NCI-H2196 (cell line): ENCODE data around the gene ZNRF2.
A peak's percentile ranks its signal among the peaks of the same experiment; 100 is the strongest.

Experiments used
- DNase-seq: peaks from one replicate; lab custom pipeline; 2025; ENCODE audit not compliant: unreplicated experiment; lab: John Stamatoyannopoulos, UW

Gene ZNRF2

DNA sequence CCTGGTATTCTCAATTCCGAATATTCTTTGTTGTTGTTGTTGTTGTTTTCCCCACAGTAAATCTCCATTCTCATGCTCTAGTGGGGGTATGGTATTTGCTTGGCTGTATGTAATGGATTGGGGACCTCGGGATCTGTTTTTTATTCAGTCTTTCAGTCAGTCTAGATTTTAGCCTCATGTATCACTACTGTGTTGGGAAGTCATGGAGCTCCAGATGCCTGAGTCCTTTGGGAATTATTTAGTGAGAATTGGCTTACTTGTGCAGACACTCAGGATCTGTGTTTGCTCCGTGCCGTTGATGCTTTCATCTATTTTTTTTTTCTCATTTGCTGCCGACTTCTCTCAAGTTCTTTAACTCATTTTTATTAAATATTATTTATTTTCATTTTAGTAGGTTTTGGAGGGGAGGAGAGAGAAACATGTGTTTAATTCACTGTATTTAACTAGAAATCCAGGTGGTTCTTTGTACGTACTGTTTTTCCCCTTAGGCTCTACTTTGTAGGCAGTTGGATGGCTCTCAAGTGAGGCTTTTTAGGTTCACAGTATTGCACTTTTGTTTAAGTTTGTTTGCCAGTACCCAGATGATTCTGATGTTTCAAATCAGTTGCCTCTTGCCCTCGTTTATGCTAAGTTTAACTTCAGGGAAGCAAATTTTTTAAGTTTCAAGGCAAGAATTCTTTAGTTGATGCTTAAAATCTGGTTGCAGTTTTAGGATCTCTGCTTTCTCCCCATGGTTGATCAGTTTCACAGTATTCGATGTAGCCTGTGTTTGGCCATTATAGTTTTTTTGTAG is 36.9 kb downstream of the ZNRF2 start:
- no peak for DNase-seq

DNA sequence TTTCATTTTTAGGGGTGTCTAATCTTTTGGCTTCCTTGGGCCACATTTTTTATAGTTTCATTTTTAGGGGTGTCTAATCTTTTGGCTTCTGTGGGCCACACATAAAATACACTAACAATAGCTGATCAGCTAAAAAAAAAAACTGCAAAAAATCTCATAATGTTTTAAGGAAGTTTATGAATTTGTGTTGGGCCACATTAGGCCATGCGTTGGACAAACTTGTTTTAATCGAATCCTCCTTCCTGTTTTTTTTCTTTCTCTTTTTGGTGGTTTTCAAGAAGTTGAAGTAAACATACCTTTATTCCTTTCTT is 37.4 kb downstream of the ZNRF2 start:
- no peak for DNase-seq

DNA sequence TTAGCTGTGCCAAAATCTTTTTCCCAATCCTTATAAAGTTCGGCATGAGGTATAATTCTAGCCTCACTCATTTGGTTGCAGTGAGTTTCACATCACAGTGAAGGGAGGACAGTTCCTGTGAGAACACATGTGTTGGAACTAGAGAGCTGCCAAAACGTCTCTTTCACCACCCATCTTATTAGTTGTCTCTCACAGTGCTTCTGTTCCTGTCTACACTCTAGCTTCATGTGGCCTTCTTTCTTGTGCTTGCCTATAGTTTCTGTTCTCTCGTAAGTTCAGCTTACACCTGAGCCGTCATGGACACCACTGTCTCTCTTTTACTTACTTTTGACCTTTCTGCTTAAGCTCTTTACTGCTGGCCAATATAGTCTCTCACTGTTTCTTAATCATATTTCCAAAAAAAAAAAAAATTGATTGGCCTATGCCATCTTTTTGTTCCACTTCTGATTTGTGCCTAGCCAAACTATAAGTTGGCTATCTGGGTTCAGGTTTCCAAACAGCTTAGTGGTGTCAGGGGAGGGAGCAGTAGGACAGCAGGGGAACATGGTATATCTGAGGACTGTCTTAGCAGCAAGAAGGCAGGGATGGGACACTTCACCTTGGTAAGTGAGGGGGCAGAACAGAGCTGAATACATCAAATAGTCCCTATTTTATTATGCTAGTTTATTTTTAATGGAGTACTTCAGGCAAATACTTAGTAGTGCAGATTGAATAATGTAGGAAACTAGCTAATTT is 38.0 kb downstream of the ZNRF2 start:
- DNase-seq, result no peak

DNA sequence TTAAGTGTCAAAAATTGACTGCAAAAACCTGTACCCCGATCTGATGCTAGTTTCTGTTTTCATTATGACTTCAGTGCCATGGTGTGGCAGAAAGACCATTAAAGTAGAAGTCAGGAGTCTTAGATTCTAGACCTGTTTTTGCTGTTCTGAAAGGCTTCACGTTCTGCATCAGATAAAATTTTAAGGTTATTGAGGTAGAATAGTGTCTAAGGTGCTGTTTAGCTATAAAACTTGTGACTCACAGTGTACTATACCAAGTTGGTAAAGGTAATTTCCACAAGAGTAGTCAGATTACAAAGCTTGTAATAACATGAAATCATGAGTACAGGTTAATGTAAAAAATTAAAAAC is 38.6 kb downstream of the ZNRF2 start:
- no peak for DNase-seq

DNA sequence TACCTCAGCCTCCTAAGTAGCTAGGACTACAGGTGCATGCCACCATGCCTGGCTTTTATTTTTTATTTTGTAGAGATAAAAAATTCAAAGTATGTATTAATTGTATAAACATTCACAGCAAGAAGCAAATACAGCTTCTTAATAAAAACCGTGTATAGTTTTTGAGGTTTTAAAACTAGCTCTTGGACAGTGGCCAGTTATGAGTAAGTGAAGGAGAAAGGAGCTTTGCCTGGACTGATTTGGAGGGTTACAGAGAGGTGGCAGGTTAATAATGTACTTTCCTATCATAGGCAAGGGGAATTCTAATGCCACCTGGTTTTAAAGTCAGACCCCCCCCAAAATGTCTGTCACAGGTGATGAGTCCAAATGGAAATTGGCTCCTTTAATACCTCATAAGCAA is 43.4 kb downstream of the ZNRF2 start:
- no peak for DNase-seq

DNA sequence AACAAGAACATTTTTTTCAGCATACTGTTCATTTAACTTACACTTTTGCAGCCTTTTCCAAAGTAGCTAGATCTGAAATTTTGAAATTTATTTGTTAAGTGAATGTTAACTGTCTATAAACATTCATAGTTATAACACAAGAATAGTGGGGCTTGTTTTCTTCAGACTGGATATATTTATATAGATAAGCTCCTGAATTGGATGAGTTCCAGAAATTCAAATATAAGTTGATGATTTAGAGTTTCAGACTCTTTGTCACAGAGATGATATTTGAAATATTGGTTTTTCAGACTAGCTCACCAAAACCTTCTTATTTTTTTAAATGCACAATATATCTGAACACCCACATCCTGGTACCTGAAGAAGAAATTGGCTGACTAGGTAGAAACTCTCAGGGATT is 44.0 kb downstream of the ZNRF2 start:
- no peak for DNase-seq

DNA sequence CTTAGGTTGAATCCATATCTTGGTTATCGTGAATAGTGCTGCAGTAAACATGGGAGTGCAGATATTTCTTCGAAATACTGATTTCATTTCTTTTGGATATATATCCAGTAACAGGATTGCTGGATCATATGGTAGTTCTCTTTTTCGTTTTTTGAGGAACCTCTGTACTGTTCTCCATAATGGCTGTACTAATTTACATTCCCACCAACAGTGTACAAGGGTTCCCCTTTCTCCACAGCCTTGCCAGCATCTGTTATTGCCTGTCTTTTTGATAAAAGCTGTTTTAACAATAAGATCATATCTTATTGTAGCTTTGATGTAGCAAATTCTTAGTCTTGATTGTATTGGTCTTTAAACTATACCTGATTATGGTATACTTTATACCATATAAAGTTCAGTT is 45.3 kb downstream of the ZNRF2 start:
- no peak for DNase-seq

DNA sequence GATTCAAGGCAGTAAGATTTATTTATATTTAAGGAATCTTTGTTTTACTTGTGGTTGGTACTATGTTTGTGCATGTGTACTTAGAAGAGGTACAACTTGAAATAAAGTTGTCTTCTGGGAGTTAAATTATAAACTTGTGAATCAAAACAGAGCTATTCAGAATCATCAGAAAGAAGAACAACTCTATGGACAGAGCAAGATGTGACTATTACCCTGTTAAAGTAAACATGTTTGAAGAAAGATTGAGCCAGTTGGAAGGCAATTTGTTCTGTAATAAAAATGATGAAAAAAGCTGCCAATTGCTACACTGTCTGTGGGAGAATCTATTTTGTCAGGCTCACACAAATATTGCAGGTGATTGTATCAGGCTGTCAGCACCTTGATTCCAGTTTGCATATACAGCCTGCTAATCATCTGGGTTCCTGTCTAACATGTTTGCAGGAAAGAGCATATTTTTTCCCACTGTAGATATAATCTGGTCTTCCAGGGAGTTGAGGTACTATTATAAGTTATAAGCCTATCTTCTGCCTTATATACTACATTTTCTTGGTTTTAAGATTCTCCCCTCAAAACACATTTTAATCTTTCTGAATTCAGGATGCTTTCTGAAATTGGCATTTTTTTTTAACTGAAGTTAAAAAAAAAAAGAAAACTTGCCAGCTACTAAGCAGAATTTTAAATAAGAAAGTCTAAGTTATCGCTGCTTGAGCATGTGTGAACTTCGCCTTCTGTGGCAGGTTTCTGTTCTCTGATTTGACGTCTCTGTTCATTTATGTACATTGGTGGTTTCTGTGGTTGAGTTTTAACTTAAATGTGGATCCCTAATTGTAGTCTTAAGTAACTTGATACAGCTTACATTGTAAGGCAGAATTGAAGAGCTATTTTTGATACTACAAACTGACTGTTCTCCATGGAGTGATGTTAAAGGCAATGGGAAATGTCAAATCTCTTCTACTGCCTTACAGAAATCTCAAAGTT is 46.0 kb downstream of the ZNRF2 start:
- DNase-seq, result no peak

DNA sequence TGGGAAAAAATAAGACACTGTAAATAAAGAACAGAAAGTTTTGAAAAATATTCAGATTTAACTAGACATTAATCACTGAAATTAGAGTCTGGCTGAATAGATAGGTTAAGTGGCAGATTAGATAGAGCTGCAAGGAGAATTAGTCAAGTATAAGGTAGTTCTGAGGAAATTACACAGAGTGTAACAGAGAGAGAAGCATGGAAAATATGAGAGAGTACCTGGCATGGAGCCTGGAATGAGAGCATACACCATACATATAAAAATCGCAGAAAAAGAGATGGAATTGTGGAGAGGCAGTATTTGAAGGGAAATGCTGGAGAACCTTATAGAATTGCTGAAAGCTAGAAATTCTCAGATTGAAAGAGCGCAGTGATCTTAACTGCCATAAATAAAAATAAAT is 46.9 kb downstream of the ZNRF2 start:
- peak; percentile 19 for DNase-seq

DNA sequence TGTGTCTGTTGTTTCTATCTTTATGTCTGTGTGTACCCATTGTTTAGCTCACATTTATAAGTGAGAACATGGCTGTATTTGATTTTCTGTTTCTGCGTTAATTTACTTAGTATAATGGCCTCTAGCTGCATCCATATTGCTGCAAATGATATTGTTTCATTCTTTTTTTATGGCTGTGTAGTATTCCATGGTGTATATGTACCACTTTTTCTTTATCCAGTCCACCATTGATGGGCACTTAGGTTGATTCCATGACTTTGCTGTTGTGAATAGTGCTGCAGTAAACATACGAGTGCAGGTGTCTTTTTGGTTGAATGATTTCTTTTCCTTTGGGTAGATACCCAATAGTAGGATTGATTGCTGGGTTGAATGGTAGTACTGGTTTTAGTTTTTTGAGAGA is 48.2 kb downstream of the ZNRF2 start:
- no peak for DNase-seq

DNA sequence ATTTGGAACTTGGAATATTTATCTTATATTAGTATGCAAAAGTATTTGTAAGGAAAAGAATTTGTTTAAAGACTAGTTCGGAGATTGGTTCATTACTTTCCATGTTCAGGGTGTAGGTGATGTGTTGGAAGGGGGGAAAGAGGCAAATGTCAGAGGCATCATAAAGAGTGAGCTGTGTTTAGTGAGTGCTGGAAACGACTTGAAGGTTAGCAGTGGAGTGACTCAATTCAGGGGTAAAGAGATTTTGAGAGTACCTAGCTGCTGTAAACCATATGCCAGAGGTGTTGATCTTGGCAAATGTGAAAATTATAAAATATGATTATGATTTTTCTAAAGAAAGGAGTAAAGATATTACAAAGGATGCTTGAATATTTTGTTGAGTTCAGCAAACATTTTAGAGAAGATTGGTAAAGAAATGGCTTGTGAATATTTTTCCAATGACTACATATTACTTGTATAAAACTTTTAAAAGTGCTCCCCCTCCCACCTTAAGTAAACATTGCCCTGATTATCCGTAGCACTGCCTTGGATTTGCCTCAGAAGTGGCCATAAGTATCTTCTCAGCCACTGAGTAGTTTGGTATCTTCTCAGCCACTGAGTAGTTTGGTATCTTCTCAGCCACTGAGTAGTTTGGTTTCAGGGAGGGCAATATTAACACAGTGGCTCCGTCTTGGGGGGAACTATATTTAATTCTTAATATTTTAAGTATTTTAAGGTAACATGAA is 51.5 kb downstream of the ZNRF2 start:
- no peak for DNase-seq

DNA sequence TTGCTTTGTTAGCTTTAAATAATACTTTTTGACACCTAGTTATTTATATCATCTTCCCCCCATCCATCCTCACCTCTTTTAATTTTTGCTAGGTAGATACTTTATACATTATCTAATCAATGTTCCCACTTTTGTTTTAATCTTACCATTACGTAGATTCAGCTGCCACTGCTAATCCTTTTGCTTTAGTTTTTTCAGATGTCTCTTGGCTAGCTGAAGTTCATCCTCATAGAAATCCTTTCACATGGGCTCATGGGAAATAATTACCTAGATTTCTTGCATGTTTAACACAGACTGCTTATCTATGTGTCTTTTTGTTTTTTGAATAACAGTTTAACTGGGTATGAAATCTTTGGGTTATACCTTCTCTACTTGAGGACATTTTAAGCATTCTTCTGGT is 60.1 kb downstream of the ZNRF2 start:
- no peak for DNase-seq

DNA sequence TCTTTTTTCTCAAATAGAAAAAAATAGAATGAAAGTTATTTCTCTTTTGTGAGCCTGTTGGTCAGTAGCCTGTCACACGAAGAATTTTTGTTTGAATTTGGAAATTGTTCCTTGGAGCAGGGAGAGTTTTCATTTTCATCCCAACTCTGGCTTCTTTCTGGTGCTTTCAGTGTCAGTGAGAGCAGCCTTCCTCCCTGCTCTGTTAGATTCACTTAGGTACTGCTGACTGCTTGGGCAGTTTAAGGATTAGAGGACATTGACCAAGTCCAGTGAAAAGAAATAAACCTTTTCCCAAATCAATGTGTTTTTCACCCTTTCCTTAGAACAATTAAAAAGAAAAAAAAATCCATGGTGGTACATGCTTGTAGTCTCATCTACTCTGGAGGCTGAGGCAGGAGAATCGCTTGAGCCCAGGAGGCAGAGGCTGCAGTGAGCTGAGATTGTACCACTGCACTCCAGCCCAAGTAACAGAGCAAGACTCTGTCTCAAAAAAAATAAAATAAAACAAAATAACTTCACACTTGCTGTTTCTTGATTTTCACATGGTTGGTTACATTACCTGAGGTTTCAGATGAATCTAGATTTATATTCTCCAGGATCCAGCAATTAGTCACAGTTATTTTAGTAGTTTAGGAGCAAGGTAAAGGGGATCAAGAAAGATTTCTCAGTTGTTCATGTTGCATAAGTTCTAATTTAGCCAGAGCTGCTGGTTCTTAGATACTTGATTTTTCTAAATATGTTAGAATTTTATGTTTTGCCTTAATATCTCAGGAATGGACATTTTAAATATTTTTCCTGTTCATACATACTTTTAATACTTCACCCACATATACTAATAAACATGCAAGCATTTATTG is 63.1 kb downstream of the ZNRF2 start:
- DNase-seq, result no peak

DNA sequence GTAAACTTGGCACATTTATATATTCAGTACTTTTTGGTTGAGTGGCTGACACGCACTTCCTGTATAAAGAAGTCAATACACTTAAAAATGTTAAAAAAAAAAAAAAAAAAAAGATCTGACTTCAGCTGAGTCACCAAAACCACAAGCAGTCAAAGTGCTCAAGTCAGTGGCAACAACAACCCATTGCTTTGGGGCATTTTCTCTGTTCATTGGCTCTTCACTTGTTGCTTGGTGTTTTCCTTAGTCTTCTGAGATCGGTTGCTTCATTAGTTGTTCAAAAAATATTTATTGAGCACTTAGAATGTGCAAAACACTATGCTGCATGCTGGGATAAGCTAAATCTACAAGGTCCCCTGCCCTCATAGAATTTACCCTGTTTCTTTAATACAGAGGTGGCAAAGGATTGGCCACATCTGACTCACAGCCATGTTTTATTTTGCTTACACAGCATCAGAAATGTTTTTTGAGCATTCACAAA is 63.7 kb downstream of the ZNRF2 start:
- DNase-seq, result no peak

DNA sequence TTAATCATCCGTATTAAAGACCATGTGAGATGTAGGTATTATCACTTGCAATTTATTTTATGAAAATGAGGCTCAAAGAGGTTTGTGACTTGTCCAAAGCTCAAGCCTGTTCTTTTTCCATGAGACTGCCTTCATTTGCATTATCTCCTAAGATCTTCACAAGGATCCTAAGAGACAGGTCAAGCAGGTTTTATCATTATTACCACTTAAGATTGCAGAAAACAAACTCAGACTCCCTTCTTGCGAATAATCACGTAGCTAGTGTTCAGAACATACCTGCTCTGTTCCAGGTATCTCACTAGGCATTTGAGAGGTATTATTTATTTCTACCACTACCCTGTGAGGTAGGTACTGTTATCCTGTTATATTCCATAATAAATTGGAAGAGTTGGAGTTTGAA is 64.8 kb downstream of the ZNRF2 start:
- DNase-seq, result peak; percentile 14

DNA sequence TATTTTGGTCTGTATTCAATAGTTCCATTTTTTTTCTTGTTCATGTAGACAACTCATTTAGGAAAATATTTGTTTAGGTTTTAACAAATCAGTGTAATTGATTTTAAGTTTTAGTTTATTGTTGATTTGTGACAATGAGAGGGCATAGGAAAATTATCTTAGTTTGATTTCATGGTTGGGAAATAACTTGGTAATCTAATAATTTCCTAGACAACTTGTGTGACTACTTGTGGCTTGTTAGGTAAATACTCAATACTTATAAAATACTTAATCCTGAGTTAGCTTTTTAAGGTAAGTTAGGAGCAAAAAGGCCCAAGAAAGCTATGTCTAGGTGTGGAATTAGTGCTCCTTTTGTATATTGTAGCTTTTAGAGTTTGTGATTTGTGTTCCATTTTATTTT is 65.4 kb downstream of the ZNRF2 start:
- no peak for DNase-seq

DNA sequence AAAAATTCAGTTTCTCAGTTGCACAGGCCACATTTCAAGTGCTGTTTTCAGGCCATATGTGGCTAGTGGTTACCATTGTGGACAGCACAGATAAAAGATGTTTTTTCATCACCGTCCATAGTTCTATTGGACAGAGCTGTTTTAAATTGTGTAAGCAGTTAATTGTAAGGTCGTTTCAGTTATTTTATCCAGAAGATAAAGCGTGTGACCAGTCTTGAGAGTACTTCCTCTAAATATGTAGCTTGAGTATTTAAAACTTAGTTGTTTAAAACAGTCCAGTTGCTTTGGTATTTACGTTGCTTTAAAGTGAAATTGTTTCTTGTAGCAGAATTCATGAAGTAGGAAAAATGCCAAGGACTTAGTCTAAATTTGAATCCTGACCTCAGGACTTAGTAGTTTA is 66.9 kb downstream of the ZNRF2 start:
- DNase-seq, result no peak

DNA sequence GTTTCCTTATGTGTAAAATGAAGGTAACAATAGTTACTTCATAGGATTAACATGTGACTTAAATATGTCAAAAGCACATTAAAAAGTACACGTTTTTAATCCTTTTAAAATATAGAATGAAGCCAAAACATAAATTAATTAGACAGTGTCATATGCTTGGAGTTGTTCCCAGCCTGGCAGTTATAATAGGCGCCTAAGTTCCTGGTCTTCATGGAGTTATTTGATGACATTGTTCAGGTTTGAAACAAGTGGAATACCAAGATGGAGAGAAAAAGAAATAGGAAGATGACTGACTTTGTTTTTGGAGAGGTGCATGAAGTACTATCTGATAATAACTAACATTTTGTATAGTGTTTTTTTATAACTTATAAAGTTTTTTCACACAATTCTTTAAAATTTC is 67.3 kb downstream of the ZNRF2 start:
- DNase-seq, result no peak

DNA sequence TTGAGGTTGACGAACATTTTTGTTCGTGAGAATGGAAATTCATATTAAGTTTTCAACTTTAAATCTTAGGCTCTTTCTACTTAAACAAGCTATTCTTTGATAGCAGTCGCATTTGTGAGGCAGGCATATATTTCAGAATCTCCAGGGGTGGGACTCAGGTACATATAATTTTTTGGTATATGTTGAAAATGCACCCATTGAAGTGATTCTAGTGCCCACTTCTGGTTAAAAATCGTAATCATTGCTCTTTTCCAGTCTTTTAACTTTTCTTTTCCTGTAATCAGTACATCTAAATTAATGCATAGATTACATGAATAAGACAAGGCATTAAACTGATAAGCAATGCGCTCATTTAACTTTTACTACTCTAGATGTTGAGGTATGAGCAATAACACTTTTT is 67.8 kb downstream of the ZNRF2 start:
- DNase-seq, result no peak

DNA sequence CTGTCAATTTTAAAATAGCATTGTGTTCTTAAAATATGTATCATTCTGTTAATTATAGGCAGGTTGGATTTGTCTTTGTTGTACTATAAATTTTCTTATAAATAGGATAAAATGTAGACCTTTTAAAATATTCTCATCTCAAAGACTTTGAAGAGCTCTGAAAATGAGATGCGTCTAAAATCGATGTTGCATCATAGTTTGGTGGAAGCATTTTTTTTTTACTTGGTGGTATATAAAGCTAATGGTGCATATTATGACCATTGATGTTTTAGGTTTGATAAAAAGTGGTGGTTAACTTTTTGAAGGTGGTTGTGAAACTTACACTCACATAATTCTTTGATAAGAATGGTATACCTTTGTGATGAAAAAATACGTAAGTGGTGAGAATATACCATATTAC is 69.1 kb downstream of the ZNRF2 start:
- DNase-seq, result no peak
